Liver (tissue), 3 donors: Measurements from ENCODE around the gene ETFBKMT.

ENCODE experiments used
- ATF3 ChIP-seq: IDR thresholded peaks from 2 replicates; pipeline ENCODE4 v1.6.1; 2016; ENCODE audit warnings: antibody characterized with exemption
- CTCF ChIP-seq: fragments of 150-350 bp; IDR thresholded peaks from 2 replicates; pipeline ENCODE4 v1.5.1; 2017; ENCODE audit warnings: improper control_type of control experiment, low read depth, low read length; ENCODE audit not compliant: missing input control
- GABPA ChIP-seq, 2 donors: IDR thresholded peaks in 1 of 2; conservative IDR thresholded peaks in 1 of 2; 2 replicates each; pipeline ENCODE4 v1.6.1; 2016; ENCODE audit warnings: antibody characterized with exemption in 2 of 2, mild to moderate bottlenecking in 1 of 2, moderate library complexity in 1 of 2
- MAX ChIP-seq: IDR thresholded peaks from 2 replicates; pipeline ENCODE4 v1.6.1; 2016; ENCODE audit warnings: antibody characterized with exemption
- RAD21 ChIP-seq, 2 donors: IDR thresholded peaks; 2 replicates each; pipeline ENCODE4 v1.6.1; 2016; ENCODE audit warnings: antibody characterized with exemption in 2 of 2, mild to moderate bottlenecking in 2 of 2
- RXRA ChIP-seq, 2 donors: IDR thresholded peaks; 2 replicates each; pipeline ENCODE4 v1.6.1; 2017 to 2018; ENCODE audit warnings: antibody characterized with exemption in 2 of 2, mild to moderate bottlenecking in 1 of 2
- SP1 ChIP-seq: IDR thresholded peaks from 2 replicates; pipeline ENCODE4 v1.6.1; 2018; ENCODE audit warnings: antibody characterized with exemption, mild to moderate bottlenecking
- TAF1 ChIP-seq: conservative IDR thresholded peaks from 2 replicates; pipeline ENCODE4 v1.6.1; 2016; ENCODE audit warnings: antibody characterized with exemption, mild to moderate bottlenecking
- YY1 ChIP-seq: IDR thresholded peaks from 2 replicates; pipeline ENCODE4 v1.6.1; 2016; ENCODE audit warnings: antibody characterized with exemption, mild to moderate bottlenecking
- TF ChIP-seq, protein P1 (sequence below): IDR thresholded peaks from 2 replicates; pipeline ENCODE4 v1.6.1; 2016; ENCODE audit warnings: antibody characterized with exemption, mild to moderate bottlenecking
- TF ChIP-seq, protein P2 (sequence below): IDR thresholded peaks from 2 replicates; pipeline ENCODE4 v1.6.1; 2016; ENCODE audit warnings: antibody characterized with exemption
- donor health status: healthy.
- donor health status: healthy.

- no peak for TF ChIP-seq ATF3
- TF ChIP-seq CTCF = no peak
- no peak for TF ChIP-seq MAX
- no peak for TF ChIP-seq TAF1
- TF ChIP-seq, protein P1, sequence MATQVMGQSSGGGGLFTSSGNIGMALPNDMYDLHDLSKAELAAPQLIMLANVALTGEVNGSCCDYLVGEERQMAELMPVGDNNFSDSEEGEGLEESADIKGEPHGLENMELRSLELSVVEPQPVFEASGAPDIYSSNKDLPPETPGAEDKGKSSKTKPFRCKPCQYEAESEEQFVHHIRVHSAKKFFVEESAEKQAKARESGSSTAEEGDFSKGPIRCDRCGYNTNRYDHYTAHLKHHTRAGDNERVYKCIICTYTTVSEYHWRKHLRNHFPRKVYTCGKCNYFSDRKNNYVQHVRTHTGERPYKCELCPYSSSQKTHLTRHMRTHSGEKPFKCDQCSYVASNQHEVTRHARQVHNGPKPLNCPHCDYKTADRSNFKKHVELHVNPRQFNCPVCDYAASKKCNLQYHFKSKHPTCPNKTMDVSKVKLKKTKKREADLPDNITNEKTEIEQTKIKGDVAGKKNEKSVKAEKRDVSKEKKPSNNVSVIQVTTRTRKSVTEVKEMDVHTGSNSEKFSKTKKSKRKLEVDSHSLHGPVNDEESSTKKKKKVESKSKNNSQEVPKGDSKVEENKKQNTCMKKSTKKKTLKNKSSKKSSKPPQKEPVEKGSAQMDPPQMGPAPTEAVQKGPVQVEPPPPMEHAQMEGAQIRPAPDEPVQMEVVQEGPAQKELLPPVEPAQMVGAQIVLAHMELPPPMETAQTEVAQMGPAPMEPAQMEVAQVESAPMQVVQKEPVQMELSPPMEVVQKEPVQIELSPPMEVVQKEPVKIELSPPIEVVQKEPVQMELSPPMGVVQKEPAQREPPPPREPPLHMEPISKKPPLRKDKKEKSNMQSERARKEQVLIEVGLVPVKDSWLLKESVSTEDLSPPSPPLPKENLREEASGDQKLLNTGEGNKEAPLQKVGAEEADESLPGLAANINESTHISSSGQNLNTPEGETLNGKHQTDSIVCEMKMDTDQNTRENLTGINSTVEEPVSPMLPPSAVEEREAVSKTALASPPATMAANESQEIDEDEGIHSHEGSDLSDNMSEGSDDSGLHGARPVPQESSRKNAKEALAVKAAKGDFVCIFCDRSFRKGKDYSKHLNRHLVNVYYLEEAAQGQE = no peak
- TF ChIP-seq, protein P2, sequence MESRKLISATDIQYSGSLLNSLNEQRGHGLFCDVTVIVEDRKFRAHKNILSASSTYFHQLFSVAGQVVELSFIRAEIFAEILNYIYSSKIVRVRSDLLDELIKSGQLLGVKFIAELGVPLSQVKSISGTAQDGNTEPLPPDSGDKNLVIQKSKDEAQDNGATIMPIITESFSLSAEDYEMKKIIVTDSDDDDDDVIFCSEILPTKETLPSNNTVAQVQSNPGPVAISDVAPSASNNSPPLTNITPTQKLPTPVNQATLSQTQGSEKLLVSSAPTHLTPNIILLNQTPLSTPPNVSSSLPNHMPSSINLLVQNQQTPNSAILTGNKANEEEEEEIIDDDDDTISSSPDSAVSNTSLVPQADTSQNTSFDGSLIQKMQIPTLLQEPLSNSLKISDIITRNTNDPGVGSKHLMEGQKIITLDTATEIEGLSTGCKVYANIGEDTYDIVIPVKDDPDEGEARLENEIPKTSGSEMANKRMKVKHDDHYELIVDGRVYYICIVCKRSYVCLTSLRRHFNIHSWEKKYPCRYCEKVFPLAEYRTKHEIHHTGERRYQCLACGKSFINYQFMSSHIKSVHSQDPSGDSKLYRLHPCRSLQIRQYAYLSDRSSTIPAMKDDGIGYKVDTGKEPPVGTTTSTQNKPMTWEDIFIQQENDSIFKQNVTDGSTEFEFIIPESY = no peak
- no peak for TF ChIP-seq RAD21 (IDR thresholded peaks at IDR 0.05)
- TF ChIP-seq RXRA (IDR thresholded peaks at IDR 0.05) = no peak
- TF ChIP-seq SP1 = no peak
- no peak for TF ChIP-seq GABPA (IDR thresholded peaks at IDR 0.05 in 1 of 2, conservative IDR thresholded peaks at IDR 0.05 in 1 of 2)
- TF ChIP-seq YY1 = no peak
Observed at GRCh38 chr12:31618228-31619025, 41.1 kb upstream of the ETFBKMT start.
